Heart left ventricle (tissue), 16 donors: ENCODE results near the gene RPAP3. TPM values are rescaled to one million over a fixed set of nuclear protein-coding genes. Genes with fewer than 3 reads are reported as not detected.
A peak's percentile ranks its signal among the peaks of the same experiment; 100 is the strongest.

Experiments
- ATAC-seq, 4 donors: fragments of 200-7000 bp; cut with Tn5 transposase; one replicate each; pipeline ENCODE4 v1.9.1; 2020 to 2022; ENCODE audit warnings: moderate library complexity in 4 of 4, mild to moderate bottlenecking in 3 of 4, moderate number of reproducible peaks in 1 of 4
- DNase-seq, 5 donors: peaks; one replicate each; pipeline ENCODE4 v3.0.0-alpha.2; 2020
- H3K27ac ChIP-seq, 12 donors: fragments of 200-600 bp; sonication (generic) in 4 of 12; one replicate each; pipeline versions ENCODE4 v1.5.0 to v1.8.0; 2016 to 2022; ENCODE audit warnings: mild to moderate bottlenecking in 2 of 12
- H3K27me3 ChIP-seq, 9 donors: fragments of 200-600 bp; sonication (generic) in 2 of 9; one replicate each; pipeline versions ENCODE4 v1.5.1 to v1.8.0; 2016 to 2022; ENCODE audit warnings: mild to moderate bottlenecking in 3 of 9
- H3K36me3 ChIP-seq, 9 donors: fragments of 200-600 bp; sonication (generic) in 2 of 9; one replicate each; pipeline versions ENCODE4 v1.5.0 to v1.8.0; 2018 to 2022; ENCODE audit warnings: mild to moderate bottlenecking in 2 of 9
- H3K4me1 ChIP-seq, 12 donors: fragments of 200-600 bp; sonication (generic) in 4 of 12; one replicate each; pipeline versions ENCODE4 v1.5.0 to v1.8.0; 2016 to 2022; ENCODE audit warnings: mild to moderate bottlenecking in 3 of 12
- H3K4me3 ChIP-seq, 12 donors: fragments of 200-600 bp; sonication (generic) in 4 of 12; one replicate each; pipeline versions ENCODE4 v1.5.0 to v1.8.0; 2017 to 2022; ENCODE audit warnings: mild to moderate bottlenecking in 9 of 12, moderate library complexity in 4 of 12
- H3K9me3 ChIP-seq, 12 donors: fragments of 200-600 bp; sonication (generic) in 4 of 12; one replicate each; pipeline versions ENCODE4 v1.5.0 to v1.8.0; 2016 to 2022; ENCODE audit warnings: mild to moderate bottlenecking in 1 of 12
- POLR2A ChIP-seq, 2 donors: fragments of 450-650 bp; IDR thresholded peaks; one replicate each; pipeline ENCODE4 v1.6.1; 2017; ENCODE audit warnings: antibody characterized with exemption in 2 of 2, mild to moderate bottlenecking in 2 of 2, moderate library complexity in 2 of 2
- WGBS, 4 donors: extraction: QIAGEN DNeasy Blood & Tissue Kit in 2 of 4; methylation state at CpG; one replicate each; pipeline versions ENCODE4 v1.1.5 to v1.1.7; 2013 to 2018; 5-methylcytosine and 5-hydroxymethylcytosine counted together
- intact Hi-C, 10 donors: fragments of 100-400 bp; cut with DNase I; formaldehyde crosslinking; loops; one replicate each; pipeline versions ENCODE4 v1.11.1 to v1.14.2; 2022
- polyA plus RNA-seq, 2 donors: library from polyadenylated mRNA; stranded (reverse); fragments of 200-250 nt; gene quantifications; one replicate each; pipeline ENCODE4 v1.2.3, GENCODE V29; 2013
- total RNA-seq, 9 donors: library from RNA; depleted of rRNA in 2 of 9; stranded (reverse); fragments of >200 nt in 2 of 9; fragmentation: NEBNext Ultra II Directional in 3 of 9; extraction: Animal tissue kit (Norgen Biotek cat#: 25700) in 3 of 9; gene quantifications; one replicate each; pipeline versions ENCODE4 v1.1.0 to v1.2.4, GENCODE V29; 2016 to 2023
- TF ChIP-seq, protein P1 (sequence below), 12 donors: fragments of 200-600 bp; sonication (generic) in 4 of 12; IDR thresholded peaks; one replicate each; pipeline versions ENCODE4 v1.5.0 to v1.8.0; 2018 to 2022; ENCODE audit warnings: antibody characterized with exemption in 12 of 12, mild to moderate bottlenecking in 5 of 12
- donor health status: ischemic (EF 13 %, LVEDD 7.1; RV severe dilation, severe dysfunction).
- donor health status: healthy with polysubstance abuse.
- donor health status: DM: no; HTN: yes; CAD: no.
- donor health status: DM: no; HTN: no; CAD: no.
- donor health status: ischemic (EF 25% LVEDD 6.9; RV normal size, moderate dysfunction).
- donor health status: ischemic (EF 25% LVEDD 5.7; RV mildly dilated, moderate dysfunction).
- donor health status: healthy.
- donor health status: DM: yes; HTN: yes; CAD: no.
- donor health status: ischemic (EF 35%, LVEDD 5.7; RV mildly dilated, moderate dysfunction).
- donor health status: nonischemic (EF 11% LVEDD 7.7; RV severe dilation, severe dysfunction).
- donor health status: DM: yes; HTN: yes; CAD: no.
- donor health status: PGD.
- donor health status: ischemic (EF 29% LVEDD 5.4; RV normal size, mild dysfunction).
- donor health status: nonischemic (EF 23%, LVEDD 6.1; RV moderate dilation, normal function).

RPAP3 gene
- total and polyA plus RNA-seq, 11 donors: 7.2 to 25.2 (median 21.7) TPM

DNA sequence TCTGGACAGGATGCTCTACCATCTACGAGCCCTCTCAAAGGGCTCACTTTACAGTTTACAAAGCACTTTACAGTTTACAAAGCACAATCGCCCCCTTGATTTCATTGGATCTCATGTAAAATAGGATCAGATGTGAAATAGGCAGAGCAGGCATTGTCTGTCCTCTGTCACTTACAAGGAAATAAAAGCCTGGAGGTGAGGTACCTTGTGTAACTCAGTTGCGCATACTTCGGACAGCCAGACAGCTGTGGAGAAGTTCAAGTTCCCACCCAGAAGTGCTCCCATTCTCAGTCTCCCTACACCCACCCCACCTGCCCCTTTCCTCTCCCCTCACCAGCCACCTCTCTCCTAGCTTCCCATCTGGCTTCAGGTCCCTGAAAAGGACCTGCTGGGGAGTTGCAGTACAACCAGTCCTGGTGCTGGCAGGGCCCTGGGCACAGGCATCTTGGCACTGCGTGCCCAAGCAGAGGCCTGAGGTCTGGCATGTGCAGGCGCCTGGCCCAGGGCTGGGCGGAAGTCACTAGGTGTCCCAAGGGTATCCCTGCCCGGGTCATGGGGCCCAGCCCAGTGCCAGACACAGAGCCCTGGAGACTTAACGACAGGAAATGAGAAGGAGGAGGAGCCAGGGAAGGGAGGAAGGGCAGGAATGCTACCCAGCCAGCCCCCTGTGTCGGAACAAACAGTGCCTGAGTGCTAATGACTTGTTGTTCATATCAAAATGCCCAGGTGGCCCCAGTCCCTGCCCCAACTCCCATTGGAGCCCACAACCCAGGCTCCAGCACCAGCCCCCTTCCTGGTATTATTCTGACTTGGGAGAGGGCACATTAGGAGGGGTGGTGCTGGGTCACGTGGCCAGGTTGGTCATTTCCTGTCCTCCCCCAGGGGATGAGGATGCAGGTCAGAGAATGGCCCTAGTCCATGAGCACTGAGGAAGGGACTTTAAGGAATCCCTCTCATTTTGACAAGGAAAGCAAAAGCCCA lies 47.5 kb upstream of the RPAP3 start:
- Histone ChIP-seq H3K4me3 (peak overlapping the region in 6 of 12 donors; percentile 2 to 67 (median 26)), H3K27ac (peak overlapping the region; percentile 64 to 90 (median 82)), H3K9me3 (no peaks in the 10 kb centered on the region), H3K36me3 (peaks cover 0 to 33% (median 9%) of the 10 kb centered on the region in 9 donors), H3K4me1 (peaks cover 18 to 70% (median 55%) of the 10 kb centered on the region in 12 donors), H3K27me3 (no peaks in the 10 kb centered on the region)
- peak; percentile 84 to 95 (median 91) for DNase-seq
- WGBS, 4 donors: 31 to 53% (median 35%) methylated on average over 6 to 11 of the region's 11 CpGs
- ATAC-seq: peak; percentile 90 to 96 (median 92)
- intact Hi-C loops: loop anchor here in 1 of 10 donors (2.0 kb wide), 1 partner anchor 17 kb away; no protein-coding TSS in a partner anchor
- TF ChIP-seq, protein P1, sequence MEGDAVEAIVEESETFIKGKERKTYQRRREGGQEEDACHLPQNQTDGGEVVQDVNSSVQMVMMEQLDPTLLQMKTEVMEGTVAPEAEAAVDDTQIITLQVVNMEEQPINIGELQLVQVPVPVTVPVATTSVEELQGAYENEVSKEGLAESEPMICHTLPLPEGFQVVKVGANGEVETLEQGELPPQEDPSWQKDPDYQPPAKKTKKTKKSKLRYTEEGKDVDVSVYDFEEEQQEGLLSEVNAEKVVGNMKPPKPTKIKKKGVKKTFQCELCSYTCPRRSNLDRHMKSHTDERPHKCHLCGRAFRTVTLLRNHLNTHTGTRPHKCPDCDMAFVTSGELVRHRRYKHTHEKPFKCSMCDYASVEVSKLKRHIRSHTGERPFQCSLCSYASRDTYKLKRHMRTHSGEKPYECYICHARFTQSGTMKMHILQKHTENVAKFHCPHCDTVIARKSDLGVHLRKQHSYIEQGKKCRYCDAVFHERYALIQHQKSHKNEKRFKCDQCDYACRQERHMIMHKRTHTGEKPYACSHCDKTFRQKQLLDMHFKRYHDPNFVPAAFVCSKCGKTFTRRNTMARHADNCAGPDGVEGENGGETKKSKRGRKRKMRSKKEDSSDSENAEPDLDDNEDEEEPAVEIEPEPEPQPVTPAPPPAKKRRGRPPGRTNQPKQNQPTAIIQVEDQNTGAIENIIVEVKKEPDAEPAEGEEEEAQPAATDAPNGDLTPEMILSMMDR (IDR thresholded peaks at IDR 0.05): no peak
- TF ChIP-seq POLR2A (IDR thresholded peaks at IDR 0.05): peak in 1 of 2 donors; percentile 9

DNA sequence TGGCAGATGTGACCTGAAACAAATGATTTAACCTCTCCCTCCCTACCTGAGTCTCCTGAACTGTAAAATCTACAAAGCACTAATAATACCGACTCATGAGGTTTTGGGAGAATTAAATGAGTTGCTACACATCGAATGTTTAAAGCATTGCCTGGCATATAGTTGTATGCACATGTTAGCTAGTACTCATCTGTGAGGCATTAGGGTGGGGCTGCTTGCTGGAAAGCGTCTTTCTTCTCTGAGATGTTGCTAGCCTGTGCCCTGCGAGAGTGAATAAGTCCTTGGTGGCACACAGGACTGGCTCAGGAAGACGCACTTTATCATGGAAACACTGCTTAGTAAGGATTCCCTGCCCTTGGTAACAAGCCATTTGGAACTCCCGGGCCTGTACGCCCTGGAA lies 46.7 kb upstream of the RPAP3 start:
- ATAC-seq (no peak), DNase-seq (no peak)
- WGBS, 4 donors: 60 to 80% (median 63%) methylated on average over 7 of the region's 7 CpGs
- TF ChIP-seq POLR2A (IDR thresholded peaks at IDR 0.05): no peak
- Histone ChIP-seq H3K4me3 (peak overlapping the region in 1 of 12 donors; percentile 67), H3K9me3 (no peaks in the 10 kb centered on the region), H3K27ac (peak overlapping the region; percentile 64 to 90 (median 82)), H3K27me3 (no peaks in the 10 kb centered on the region), H3K4me1 (peaks cover 18 to 62% (median 49%) of the 10 kb centered on the region in 12 donors), H3K36me3 (peaks cover 0 to 40% (median 9%) of the 10 kb centered on the region in 9 donors)
- intact Hi-C loops: loop anchor here in 1 of 10 donors (2.0 kb wide), 1 partner anchor 16 kb away; no protein-coding TSS in a partner anchor

DNA sequence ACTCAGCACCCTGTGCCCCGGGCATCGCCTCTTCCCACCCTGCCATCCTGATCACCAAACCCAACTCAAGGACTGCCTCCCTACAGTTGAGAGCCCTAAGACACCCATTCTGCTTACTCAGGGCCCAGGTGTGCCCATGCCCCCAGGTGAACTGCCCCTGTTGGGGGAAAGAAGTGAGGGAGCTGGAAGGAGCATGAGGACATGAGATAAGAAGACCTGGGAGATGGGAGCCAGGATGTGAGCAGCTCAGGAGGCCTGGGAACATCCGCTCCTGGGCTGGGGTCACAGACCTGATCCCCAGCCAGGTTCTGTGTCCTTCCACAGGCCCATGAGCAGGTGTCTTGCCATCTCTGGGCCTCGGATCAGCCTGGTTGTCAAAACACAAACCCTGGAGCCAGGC lies 46.3 kb upstream of the RPAP3 start:
- intact Hi-C loops: loop anchor here in 1 of 10 donors (2.0 kb wide), 1 partner anchor 15 kb away; no protein-coding TSS in a partner anchor
- 79 to 93% (median 89%) methylated on average over 4 of the region's 4 CpGs for WGBS, 4 donors
- peaks cover 18 to 59% (median 47%) of the 10 kb centered on the region in 12 donors for H3K4me1 ChIP-seq

DNA sequence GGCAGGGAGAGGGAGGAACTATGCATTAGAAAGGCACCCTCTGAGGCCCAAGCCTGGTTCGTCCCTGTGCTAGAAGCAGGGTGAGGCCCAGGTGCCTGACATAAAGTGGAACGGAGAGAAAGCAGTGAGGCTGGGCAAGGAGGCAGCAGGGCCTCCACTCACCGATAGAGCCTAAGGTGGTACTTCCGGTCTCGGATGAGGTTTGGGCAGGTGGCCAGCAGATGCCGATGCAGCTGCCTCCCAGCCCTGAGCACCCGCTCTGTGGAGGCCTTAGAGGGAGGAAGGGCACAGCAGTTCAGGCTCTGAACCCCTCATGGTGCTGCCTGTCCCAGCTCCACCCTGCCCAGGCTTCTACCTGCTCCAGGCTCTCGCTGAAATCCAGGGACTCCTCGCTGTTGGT lies 45.7 kb upstream of the RPAP3 start:
- intact Hi-C loops: no loop called here
- H3K9me3 ChIP-seq: no peaks in the 10 kb centered on the region
- no peak overlapping the region for H3K4me3 ChIP-seq
- H3K36me3 ChIP-seq: peaks cover 0 to 48% (median 12%) of the 10 kb centered on the region in 9 donors
- TF ChIP-seq, protein P1 (IDR thresholded peaks at IDR 0.05): no peak
- no peak for TF ChIP-seq POLR2A (IDR thresholded peaks at IDR 0.05)
- H3K27me3 ChIP-seq: no peaks in the 10 kb centered on the region
- peak overlapping the region in 4 of 12 donors; percentile 7 to 84 (median 78) for H3K27ac ChIP-seq
- peaks cover 18 to 59% (median 47%) of the 10 kb centered on the region in 12 donors for H3K4me1 ChIP-seq
- WGBS, 4 donors: 68 to 81% (median 74%) methylated on average over 6 to 9 of the region's 9 CpGs
- ATAC-seq (no peak), DNase-seq (peak in 1 of 5 donors; percentile 6)

More for the DNA sequence above, 46.3 kb upstream of the RPAP3 start:
- Histone ChIP-seq H3K4me3 (no peak overlapping the region), H3K9me3 (no peaks in the 10 kb centered on the region), H3K36me3 (peaks cover 0 to 45% (median 11%) of the 10 kb centered on the region in 9 donors), H3K27ac (peak overlapping the region in 9 of 12 donors; percentile 49 to 90 (median 81)), H3K27me3 (no peaks in the 10 kb centered on the region)
- DNase-seq: peak in 1 of 5 donors; percentile 20
- no peak for ATAC-seq
- TF ChIP-seq, protein P1 (IDR thresholded peaks at IDR 0.05): no peak
